OCI-M2 (cell line): Measurements from ENCODE around the gene DNAJB1.
A peak's percentile ranks its signal among the peaks of the same experiment; 100 is the strongest.
"Not testable (repeated sequence)": the region's sequence is repeated elsewhere in the genome, so short reads cannot be mapped to it uniquely, and the experiment has no call there.

Source experiments
- DNase-seq: peaks from one replicate; lab custom pipeline; 2025; ENCODE audit not compliant: unreplicated experiment; lab: John Stamatoyannopoulos, UW

The DNAJB1 gene

DNA sequence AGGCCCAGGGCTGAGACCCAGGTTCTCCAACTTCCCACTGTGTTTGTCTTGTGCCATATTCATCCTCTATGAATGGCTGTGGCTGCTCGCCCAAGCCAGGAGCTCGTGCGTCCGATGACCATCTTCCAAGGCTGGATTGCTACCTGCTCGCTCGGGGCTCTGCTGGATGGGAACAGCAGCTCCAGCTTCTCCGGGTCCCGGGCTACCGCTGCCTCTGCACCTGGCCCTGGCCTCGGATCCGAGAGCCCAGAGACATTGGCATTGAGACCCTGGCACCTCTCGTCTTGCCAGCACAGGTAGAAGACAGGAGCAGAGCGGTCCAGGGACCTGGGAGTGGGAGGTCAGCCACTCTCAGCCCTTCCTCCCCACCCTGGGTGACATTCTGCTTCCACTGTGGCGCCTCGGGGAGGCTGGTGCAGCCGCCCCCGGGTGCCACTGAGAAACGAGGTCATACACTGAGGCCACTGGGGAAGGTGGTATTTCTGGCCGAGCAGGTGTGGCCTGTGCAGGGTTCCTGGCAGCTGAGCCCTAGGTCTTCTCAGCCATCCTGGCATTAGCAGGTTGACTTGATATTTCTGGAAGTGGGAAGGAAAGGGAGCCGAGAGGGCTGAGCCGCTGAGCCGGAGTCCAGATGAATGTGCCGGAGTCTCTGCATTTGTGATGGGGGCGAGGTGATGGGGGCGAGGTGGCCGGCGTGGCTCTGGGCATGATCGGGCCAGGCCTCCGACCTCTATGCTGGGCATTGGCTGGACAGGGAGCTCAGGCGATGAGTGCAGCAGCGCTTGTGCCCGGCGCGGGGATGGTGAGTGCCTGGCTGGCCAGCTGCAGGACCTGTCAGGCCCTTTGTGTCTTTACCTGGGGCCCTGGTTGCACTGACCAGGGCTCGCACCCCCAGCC lies 35.1 kb upstream of the DNAJB1 start:
- DNase-seq = no peak

DNA sequence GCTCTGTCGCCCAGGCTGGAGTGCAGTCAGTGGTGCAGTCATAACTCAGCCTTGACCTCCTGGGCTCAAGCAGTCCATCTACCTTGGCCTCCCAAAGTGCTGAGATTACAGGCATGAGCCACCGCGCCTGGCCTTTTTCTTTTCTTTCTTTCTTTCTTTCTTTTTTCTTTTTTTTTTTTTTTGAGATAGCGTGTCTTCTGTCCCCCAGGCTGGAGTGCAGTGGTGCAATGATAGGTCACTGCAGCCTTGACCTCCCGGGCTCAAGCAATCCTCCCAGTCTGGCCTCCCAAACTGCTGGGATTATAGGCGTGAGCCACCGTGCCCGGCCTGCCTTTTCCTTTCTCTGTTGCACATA lies 33.8 kb upstream of the DNAJB1 start:
- not testable (repeated sequence) for DNase-seq

DNA sequence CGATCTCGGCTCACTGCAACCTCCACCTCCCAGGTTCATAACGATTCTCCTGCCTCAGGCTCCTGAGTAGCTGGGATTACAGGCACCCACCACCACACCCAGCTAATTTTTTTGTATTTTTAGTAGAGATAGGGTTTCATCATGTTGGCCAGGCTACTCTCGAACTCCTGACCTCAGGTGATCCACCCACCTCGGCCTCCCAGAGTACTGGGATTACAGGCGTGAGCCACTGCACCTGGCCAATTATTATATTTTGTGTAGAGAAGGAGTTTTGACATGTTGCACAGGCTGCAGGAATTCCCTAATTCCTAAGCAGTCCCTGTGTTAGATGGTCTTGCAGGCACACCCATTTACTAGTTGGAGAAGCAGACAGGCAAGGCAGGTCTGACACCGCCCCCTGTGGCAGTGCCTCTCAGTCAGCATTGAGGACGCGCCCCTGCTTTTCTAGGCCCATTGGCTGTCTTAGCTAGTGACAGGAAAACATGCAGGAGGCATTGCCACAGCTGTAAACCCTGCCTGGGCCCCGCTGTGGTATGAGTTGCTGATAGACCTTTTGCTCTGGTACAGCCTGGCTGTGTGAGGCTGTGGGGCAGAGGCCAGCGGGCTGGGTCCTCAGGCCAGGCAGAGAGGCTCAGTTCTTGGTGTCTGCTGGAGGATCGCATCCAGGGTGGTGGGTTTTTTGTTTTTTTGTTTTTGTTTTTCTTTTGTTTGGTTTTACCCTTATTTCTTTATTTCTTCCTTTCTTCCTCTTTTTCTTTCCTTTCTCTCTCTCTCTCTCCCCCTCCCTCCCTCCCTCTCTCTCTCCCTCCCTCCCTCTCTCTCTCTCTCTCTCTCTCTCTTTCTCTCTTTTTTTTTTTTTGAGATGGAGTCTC lies 33.2 kb upstream of the DNAJB1 start:
- DNase-seq = peak; percentile 95

DNA sequence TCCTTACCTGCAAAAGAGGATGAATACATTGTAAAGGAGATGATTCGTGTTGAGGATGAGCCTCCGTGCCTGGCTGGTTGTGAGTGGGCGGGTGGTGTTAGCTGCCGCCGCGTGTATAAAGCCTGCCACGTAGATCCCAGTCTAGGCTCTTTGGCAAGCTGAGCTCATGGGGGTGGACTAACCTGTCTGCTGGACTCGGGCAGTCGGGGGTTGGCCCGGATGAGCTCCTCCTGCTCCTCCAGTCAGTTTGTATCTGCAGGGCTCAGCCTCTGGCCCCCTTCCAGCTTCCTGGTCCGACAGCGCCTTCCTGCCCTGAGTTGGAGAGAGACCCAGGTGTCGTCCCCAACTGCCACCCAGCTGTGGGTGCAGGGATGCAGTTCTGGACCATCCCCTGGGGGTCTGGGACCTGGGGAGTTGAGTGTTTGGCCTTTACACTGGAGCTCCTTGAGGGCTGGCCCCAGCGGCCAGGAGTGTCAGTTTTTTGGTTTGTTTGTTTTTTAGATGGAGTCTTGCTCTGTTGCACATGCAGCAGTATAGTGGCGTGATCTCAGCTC lies 32.1 kb upstream of the DNAJB1 start:
- DNase-seq = no peak

DNA sequence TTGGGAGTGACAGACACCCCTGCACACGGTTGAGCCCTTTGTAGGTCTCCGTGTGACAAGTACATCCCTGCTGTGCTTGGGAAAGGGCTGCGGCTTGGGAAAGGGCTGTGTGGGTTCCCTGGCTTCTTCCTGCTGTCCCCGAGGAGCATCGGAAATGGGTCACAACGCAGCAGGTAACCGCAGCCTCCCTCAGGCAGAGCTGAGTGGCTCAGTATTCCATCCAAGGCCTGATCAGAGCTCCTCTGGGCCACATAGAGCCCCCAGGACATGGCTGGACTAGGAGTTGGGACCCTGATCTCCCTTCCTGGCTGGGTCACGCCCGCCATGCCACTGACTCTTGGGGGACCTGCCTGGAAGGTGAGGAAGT lies 27.5 kb upstream of the DNAJB1 start:
- no peak for DNase-seq

DNA sequence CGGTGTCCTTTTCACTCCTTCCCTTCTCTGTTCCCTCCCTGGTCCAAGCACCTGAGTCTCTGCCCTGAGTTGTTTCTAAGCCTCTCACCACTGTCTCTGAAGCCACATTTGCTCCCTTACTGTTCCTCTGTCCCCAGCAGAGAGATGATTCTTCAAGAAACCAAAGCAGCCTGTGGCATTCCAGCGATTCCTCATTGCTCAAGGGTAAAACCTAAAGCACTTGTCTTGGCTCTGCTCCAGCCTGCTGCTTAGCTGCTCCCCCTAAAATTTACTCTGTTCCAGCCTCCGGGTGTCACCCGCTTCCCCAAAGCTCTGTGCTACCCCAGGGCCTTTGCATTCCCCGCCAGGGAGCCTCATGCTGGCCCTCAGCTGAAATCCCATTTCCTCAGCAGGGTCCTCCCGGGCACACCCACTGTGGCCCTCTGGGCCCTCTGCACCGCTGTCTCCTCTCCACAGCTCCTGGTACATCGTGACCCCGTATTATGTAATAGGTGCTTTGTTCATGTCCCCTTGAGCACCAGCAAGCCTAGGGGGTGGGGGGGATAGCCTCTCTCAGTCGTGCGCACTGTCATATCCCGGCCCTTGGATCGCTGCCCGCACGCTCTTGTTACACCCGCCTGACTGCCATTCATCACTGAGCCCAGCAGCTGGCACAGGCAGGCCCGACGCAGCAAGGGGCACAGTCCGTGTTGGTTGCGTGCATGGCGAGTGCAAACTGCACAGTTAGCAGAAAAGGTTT lies 26.9 kb upstream of the DNAJB1 start:
- DNase-seq = no peak

DNA sequence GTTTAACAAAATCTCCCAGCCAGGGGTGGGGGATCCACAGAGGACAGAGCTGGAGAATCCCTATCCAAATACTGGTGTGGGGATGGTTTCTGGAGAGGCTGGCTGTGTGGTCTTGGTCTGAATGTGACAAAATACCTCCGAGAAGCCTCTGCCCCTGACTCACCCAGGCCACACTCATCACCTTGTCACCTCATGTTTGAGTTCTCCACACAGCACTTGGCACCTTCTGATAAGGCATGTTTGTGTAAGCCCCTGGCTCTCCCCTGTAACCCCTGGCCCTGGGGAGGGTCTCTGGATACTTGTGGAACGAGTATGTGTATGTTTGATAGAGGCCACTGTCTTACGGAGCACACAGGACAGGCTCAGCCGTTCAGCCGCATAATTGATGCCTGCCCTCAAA lies 25.9 kb upstream of the DNAJB1 start:
- DNase-seq = no peak

DNA sequence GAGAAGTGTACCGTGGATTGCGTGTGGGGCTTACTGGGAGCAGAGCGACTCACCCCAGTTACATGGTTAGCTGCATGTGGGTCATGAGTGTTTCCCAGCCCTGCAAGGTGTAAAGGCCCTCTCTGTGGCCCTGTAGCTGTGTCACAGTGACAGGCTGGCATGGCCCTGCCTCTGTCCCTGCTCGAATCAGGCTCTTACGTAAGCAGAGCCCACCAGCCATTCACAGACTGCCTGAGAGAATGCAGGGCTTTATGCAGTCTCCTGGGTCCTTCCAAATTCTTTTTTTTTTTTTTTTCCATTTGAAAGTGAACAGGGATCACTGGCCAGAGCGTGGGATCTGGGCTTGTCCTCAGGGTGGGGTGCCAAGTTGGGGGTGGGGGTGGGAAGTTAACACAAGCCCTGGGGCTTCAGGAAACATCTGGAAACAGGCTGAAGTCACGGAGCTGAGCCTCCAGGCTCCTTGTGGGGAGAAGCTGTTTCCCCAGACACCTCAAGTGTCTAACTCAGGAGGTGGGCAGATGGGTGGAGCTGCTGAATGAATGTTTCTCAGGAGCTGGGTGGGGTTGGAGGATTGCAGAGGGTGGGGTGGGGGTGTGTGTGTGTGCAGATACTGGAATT lies 24.6 kb upstream of the DNAJB1 start:
- no peak for DNase-seq

DNA sequence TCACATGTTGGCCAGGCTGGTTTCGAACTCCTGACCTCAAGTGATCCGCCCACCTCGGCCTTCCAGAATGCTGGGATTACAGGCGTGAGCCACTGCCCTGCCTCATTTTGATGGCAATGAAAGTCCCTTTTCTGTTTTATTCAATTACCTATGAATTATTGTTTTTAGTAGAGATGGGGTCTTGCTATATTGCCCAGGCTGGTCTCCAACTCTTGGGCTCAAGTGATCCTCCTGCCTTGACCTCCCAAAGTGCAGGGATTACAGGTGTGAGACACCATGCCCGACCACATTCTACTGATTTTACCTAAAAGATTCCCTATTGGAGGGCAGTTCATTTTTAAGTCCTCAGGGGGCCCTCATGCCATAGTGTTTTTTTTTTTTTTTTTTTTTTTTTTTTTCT lies 23.8 kb upstream of the DNAJB1 start:
- not testable (repeated sequence) for DNase-seq

DNA sequence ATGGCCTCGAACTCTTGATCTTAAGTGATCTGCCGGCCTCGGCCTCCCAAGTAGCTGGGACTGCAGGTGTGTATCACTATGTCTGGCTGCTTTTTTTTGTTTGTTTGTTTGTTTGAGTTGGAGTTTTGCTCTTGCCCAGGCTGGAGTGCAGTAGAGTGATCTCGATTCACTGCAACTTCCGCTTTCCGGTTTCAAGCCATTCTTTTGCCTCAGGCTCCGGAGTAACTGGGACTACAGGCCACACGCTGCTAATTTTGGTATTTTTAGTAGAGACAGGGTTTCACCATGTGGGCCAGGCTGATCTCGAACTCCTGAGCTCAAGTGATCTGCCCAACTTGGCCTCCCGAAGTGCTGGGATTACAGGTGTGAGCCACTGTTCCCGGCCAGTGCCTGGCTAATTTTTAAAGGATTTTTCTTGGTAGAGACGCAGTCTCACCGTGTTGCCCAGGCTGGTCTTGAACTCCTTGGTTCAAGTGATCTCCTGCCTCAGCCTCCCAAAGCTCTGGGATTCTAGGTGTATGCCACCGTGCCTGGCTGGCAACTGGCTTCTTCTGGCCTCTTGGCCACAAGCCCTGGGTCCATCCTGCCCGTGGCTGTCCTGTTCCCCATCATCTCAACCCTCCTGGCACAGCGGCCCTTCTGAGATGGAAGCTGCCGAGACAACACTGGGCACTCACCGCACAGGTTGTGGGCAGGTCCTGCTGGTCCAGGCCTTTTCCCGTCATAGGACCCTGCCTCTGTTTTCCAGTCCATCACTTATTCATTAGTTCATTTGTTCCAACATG lies 22.7 kb upstream of the DNAJB1 start:
- no peak for DNase-seq

DNA sequence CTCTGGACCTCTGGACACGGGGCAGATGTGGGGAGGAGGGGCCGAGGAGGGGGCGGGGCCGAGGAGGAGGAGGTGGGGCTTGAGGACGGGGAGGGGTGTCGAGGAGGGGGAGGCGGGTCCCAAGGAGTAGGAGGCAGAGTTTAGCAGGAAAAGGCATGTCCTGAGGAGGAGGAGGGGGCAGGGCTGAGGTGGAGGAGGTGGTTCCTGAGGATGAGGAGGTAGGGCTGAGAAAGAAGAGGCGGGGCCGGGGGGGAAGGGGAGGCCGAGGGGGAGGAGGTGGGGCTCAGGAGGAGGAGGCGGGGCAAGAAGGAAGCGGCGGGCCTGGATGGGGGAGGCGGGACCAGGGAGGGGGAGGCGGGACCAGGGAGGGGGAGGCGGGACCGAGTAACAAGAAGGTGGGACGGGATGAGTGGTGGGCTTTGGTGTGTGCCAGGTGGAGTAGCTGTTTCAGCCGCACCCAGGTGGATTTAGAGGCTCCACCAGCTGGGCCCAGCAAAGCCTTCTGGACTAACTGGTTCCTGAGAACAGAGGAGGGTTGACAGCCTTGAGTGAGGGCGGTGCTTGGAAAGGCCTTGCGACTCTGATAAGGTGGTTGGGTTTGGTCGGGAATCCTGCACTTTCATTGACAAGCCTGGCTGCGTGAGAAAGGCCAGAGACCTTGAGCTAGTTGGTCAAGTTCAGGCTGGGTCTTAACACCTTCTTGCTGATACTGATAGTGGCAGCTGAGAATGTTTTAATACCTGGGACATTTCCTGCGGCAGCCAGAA lies 18.9 kb upstream of the DNAJB1 start:
- peak; percentile 98 for DNase-seq

DNA sequence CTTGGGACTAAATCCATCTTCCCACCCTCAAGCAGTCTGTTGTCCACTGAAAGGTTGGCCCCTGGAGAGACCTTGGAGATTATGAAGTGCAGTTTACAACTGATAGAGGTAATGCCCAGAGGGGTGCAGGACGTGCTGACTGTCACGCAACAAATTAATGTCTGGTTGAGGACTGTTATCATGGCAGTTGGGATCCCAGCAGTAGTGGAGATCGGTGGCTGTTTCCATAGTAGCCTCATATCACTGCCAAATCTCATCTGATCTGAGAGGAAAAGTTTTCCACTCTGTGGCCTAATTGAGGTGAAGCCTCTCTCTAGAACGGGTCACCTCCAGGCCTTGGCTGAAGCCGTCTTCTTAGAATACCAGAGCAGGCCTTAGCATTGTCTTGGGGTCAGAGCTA lies 15.3 kb upstream of the DNAJB1 start:
- DNase-seq = no peak

DNA sequence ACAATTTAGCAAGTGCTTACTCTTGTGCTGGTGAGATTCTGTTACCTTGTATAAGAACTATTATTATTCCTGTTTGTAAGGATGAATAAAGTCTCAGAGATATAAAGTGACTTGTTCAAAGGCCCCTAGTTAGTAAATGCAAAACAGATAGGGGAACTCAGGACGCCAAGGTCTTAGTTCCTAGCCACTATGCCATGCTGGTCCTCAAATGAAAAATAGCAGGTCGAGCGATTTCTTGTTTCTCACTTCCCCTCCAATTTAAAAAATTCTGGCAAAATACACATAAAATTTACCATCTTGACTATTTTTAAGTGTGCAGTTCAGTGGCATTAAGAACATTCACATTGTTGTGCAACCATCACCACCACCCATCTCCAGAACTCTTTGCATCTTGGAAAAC lies 12.3 kb upstream of the DNAJB1 start:
- DNase-seq = no peak

DNA sequence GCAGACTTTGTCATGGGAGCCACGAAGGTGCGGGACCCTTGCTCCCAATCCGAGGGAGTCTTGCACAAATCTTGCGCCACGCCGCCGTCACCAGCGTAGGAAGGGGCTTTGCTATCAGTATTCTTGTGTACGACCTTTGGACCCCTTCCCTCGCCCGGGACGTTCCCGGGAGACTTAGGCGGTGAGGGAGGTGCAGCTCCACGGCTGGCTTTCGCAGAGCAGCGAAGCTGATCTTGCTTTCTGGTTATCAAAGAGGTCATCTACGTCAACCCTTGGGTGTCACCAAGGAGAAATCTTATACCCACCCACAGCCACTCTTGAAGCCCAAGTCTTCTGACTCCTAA lies 11.8 kb upstream of the DNAJB1 start:
- DNase-seq = no peak

DNA sequence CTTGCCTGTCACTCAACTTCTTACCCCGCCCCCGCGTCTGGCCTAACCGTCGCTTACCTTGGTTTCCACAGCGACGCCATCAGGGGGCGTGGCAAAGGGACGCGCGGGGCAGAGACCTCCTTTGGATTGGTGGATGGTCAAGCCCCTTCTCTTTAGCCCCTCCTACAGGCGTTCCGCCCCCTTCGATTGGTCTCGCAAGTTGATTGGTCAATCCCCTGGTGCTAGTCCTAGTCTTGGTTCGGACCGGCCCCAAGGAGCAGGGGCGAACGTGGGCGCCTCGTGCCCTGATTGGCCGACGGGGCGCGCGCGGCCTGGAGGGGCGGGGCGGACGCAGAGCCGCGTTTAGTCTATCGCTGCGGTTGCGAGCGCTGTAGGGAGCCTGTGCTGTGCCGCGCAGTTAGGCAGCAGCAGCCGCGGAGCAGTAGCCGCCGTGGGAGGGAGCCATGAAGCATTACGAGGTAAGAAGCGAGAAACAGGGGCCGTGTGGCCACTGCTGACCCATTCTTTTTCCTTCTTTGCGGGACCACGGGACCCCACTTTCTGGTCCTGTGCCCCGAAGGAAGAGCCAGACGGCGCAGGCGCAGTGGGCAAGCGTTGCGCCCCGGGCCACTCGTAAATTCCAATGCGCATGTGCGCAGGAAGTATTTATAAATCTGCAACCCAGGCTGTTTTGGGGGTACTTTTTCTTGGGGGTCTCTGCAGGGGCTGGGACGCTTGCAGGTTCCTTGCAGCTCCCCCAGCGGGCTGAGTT lies 11.2 kb upstream of the DNAJB1 start, which contains the start of gene TECR:
Gene TECR (plus strand): TSS at position 341 of the 751 bp plus-strand sequence. CDS start 103 bp downstream, at position 444.
- DNase-seq = peak; percentile 100

DNA sequence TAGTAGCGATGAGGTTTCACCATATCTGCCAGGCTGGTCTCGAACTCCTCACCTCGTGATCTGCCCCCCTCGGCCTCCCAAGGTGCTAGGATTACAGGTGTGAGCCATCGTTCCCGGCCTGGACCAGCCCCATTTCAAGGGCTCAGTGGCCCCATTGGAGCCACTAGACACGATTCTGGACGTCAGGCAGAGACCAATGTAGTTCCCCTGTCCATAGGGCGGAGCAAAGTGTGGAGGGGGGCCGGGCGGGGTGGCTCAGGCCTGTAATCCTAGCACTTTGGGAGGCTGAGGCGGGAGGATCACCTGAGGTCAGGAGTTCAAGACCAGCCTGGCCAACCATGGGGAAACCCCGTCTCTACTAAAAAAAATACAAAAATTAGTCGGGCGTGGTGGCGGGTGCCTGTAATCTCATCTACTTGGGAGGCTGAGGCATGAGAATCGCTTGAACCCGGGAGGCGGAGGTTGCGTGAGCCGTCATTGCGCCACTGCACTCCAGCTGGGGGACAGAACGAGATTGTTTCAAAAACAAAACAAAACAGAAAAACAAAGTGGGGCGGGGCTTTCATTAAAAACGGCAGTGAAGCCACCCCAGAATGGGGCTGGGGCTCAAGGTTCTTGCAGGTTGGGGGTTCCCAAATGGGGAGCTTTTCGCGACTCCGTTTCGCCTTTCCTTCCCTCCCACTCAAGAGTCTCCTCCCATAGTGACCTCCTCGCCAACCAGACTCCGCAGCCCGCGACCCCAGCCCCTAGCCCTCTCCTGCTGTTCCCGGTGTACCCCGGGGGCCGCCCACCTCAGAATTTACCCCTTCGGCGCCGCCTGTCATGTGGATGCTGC lies 10.4 kb upstream of the DNAJB1 start:
- no peak for DNase-seq

DNA sequence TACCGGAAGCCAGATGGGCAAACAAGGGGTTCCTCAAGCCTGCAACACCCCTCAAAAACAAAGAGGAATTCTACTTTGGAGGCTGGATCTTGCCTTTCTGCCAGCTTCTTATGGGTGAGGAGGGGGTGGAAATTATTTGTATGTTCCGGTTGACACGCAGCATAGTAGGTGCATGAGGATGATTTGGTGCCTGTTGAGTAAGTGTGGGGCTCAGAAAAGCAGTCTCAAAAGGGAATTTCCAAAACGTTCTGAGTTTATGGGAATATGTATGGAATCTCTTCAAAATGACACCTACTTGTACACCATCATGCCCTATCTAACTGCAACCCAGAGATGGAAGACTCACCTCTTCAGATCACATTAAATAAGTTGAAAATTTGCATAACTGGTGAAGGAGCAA lies 8.2 kb upstream of the DNAJB1 start:
- DNase-seq = no peak

DNA sequence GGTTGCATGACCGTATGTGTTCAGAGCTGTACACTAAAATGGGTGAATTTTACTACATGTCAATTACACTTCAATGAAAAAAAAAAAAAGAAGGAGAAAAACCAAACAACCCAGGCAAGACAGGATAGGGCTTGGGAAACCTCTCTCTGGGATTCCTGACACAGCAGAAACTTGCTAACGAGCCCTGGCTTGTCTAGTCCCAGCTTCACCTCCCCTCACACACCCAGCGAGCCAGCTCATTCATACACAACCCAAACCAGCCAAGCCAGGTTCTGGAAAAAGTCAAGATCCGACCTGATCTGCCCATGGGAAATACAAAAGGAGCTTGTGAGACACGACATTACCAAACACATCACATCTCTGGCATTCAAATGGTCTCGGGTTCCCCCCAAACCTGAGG lies 7.5 kb upstream of the DNAJB1 start:
- DNase-seq = no peak
